ENCODE results near the gene ZHX3. TPM values are rescaled to one million over a fixed set of nuclear protein-coding genes. Genes with fewer than 3 reads are reported as not detected.

Gene ZHX3
- total and polyA plus RNA-seq, 2 donors from 2014 or later, result 24.7 to 153 TPM

DNA sequence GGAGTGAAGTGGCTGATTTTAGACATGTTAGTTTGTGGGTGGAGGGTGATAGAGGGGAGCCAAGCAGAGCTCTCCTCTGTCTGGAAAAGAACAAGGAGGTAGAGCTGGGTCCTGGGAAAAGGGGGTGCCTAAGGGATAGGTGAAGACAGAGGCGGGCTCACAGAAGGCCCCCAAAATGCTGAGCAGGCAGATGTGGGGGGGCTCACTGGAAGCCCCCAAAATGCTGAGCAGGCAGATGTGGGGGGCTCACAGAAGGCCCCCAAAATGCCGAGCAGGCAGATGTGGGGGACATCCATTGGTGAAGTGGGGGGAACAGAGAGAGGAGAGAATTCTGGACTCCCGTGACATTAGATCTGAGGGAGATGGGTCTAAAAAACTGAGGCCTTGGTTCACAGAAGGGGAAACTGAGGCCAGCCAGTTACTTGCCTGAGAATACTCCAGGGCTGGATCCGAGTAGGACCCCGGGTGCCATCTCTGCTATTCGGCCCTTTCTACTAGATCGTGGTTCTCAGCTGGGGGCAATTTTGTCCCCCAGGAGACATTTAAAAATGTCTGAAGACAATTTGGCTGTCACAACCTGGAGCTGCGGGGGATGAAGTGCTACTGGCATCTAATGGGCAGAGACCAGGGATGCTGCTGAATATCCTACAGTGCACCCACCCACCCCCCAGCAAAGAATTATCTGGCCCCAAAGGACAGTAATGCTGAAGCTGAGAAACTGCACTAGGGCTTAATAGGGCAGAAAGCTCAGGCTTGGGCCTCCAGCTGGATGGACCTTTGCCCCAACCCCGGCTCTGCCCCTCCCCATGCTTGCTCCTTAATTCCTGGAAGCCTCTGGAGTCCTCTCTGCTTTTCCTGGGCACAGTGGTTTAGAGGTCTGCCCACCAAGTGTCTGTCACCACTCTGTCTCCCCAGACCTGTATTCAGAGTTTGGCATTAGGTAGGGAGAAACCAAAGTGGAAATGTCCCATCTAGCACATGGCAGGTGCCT lies 25.2 kb upstream of the ZHX3 start:
- Histone ChIP-seq H3K36me3 (ENCODE audit: control insufficient read depth in 2 of 3, insufficient read depth in 3 of 3, low read length in 3 of 3) (peaks cover 0 to 10% (median 4%) of the 10 kb centered on the region in 3 donors), H3K9ac (ENCODE audit: low read length in 3 of 3) (peak overlapping the region in 1 of 3 donors; percentile 40), H3K27ac (ENCODE audit: low read depth in 2 of 2, low read length in 2 of 2) (peak overlapping the region in 1 of 2 donors; percentile 32), H3K4me1 (ENCODE audit: control insufficient read depth in 2 of 3, insufficient read depth in 2 of 3, low read depth in 1 of 3, low read length in 3 of 3) (peaks cover 0 to 17% (median 15%) of the 10 kb centered on the region in 3 donors), H3K4me3 (ENCODE audit: low read length in 3 of 3) (no peak overlapping the region), H3K9me3 (ENCODE audit: control insufficient read depth in 2 of 3, insufficient read depth in 1 of 3, low read length in 3 of 3) (no peaks in the 10 kb centered on the region), H3K27me3 (ENCODE audit: control insufficient read depth, insufficient read depth, low read length) (no peaks in the 10 kb centered on the region)
- FAIRE-seq, result no peak
- TF ChIP-seq, protein P1, sequence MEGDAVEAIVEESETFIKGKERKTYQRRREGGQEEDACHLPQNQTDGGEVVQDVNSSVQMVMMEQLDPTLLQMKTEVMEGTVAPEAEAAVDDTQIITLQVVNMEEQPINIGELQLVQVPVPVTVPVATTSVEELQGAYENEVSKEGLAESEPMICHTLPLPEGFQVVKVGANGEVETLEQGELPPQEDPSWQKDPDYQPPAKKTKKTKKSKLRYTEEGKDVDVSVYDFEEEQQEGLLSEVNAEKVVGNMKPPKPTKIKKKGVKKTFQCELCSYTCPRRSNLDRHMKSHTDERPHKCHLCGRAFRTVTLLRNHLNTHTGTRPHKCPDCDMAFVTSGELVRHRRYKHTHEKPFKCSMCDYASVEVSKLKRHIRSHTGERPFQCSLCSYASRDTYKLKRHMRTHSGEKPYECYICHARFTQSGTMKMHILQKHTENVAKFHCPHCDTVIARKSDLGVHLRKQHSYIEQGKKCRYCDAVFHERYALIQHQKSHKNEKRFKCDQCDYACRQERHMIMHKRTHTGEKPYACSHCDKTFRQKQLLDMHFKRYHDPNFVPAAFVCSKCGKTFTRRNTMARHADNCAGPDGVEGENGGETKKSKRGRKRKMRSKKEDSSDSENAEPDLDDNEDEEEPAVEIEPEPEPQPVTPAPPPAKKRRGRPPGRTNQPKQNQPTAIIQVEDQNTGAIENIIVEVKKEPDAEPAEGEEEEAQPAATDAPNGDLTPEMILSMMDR (IDR thresholded peaks at IDR 0.05; ENCODE audit: borderline replicate concordance, extremely low read depth, insufficient read depth), result no peak
- DNase-seq, result no peak
- intact Hi-C loops (cut with DNase I), result no loop called here

DNA sequence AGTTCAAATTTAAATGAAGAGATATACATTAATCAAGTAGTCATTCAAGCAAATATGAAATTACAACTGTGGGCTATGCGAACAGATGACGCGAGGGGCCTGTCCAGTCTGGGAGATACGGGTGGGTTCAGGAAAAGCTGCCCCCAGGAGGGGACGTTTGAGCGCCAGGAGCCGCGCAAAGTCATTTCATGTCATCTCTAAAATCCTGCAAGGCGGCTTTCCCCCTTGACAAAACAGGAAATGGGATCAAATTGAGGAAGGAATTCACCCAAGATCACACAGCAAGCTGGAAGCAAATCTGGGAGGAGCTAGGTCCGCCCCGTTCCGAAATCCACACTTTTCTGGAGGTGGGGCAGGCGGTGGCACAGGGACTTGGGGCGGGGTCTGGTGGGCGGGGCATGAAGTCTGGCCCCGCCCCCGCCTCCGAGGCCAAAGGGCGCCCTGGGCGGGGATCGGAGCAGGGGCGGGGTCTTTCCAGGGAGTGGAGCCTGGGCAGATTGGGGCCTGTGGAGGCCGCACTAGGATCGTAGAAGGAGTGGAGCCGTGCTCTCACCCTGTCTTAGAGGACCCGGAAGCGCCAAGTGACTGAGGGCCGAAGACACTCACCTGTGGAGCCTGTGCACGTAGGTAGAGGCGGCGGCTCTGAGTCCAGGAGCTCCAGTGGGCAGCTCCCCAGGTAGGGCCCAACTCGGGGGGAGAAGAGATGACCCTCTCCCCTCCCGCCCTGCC lies 23.0 kb upstream of the ZHX3 start, which contains the start of gene LPIN3:
Gene LPIN3, plus strand, starts transcription at position 495 of the 729 bp plus-strand sequence. CDS start 4,983 bp downstream, outside the sequence.
- Histone ChIP-seq H3K9me3 (ENCODE audit: control insufficient read depth in 2 of 3, insufficient read depth in 1 of 3, low read length in 3 of 3) (no peaks in the 10 kb centered on the region), H3K4me1 (ENCODE audit: control insufficient read depth in 2 of 3, insufficient read depth in 2 of 3, low read depth in 1 of 3, low read length in 3 of 3) (peaks cover 0 to 17% (median 15%) of the 10 kb centered on the region in 3 donors), H3K27ac (ENCODE audit: low read depth in 2 of 2, low read length in 2 of 2) (peak within 1 kb of the TSS; percentile 88), H3K4me3 (ENCODE audit: low read length in 3 of 3) (peak within 1 kb of the TSS; percentile 40 to 82 (median 69)), H3K9ac (ENCODE audit: low read length in 3 of 3) (peak within 1 kb of the TSS; percentile 12 to 80 (median 54)), H3K36me3 (ENCODE audit: control insufficient read depth in 2 of 3, insufficient read depth in 3 of 3, low read length in 3 of 3) (no peaks in the 10 kb centered on the region), H3K27me3 (ENCODE audit: control insufficient read depth, insufficient read depth, low read length) (no peaks in the 10 kb centered on the region)
- TF ChIP-seq, protein P1 (IDR thresholded peaks at IDR 0.05; ENCODE audit: borderline replicate concordance, extremely low read depth, insufficient read depth), result peak; percentile 35
- DNase-seq (peak; percentile 90 to 97 (median 93)), FAIRE-seq (peak; percentile 45)
- intact Hi-C loops (cut with DNase I), result no loop called here

DNA sequence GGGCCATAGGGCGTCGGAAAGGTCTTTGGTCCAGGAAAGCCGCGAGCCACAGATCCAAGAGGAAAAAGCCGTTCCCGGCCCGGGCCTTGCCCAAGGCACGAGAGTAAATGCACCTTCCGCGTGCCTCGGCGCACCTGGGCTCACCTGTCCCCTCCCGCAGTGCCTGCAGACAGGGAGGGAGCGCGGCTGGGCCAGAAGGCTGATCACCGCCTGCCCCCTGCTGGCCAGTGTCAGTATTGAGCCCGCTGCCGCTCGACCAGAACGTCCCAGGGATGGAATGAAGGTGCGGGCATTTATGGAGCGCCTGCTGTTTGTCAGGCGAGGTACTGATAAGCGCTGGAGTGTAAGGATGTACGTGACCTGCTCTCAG lies 22.4 kb upstream of the ZHX3 start:
- peaks cover 0 to 21% (median 18%) of the 10 kb centered on the region in 3 donors for H3K4me1 ChIP-seq (ENCODE audit: control insufficient read depth in 2 of 3, insufficient read depth in 2 of 3, low read depth in 1 of 3, low read length in 3 of 3)
- H3K9ac ChIP-seq (ENCODE audit: low read length in 3 of 3), result peak overlapping the region in 1 of 3 donors; percentile 8
- FAIRE-seq, result no peak
- peak; percentile 85 to 96 (median 88) for DNase-seq
- H3K27me3 ChIP-seq (ENCODE audit: control insufficient read depth, insufficient read depth, low read length), result no peaks in the 10 kb centered on the region
- TF ChIP-seq, protein P1 (IDR thresholded peaks at IDR 0.05; ENCODE audit: borderline replicate concordance, extremely low read depth, insufficient read depth), result peak; percentile 97
- intact Hi-C loops (cut with DNase I), result loop anchor here (5.0 kb wide), 1 partner anchor 168 kb away; no protein-coding TSS in a partner anchor
- H3K4me3 ChIP-seq (ENCODE audit: low read length in 3 of 3), result peak overlapping the region; percentile 40 to 82 (median 69)
- H3K27ac ChIP-seq (ENCODE audit: low read depth in 2 of 2, low read length in 2 of 2), result peak overlapping the region; percentile 88
- no peaks in the 10 kb centered on the region for H3K9me3 ChIP-seq (ENCODE audit: control insufficient read depth in 2 of 3, insufficient read depth in 1 of 3, low read length in 3 of 3)
- H3K36me3 ChIP-seq (ENCODE audit: control insufficient read depth in 2 of 3, insufficient read depth in 3 of 3, low read length in 3 of 3), result no peaks in the 10 kb centered on the region

Data from kidney (tissue), 14 donors.